Neural progenitor cell (in vitro differentiated cells): ENCODE results near the gene MAPK10.

Experiments used
- EZH2 ChIP-seq: fragments of 200-600 bp; sonication (generic); IDR thresholded peaks from 2 replicates; pipeline ENCODE4 v1.6.1; 2017; ENCODE audit warnings: antibody characterized with exemption, mild to moderate bottlenecking, moderate library complexity
- EZH2phosphoT487 ChIP-seq: fragments of 200-600 bp; sonication (generic); IDR thresholded peaks from 2 replicates; pipeline ENCODE4 v1.6.1; 2017; ENCODE audit warnings: antibody characterized with exemption

DNA sequence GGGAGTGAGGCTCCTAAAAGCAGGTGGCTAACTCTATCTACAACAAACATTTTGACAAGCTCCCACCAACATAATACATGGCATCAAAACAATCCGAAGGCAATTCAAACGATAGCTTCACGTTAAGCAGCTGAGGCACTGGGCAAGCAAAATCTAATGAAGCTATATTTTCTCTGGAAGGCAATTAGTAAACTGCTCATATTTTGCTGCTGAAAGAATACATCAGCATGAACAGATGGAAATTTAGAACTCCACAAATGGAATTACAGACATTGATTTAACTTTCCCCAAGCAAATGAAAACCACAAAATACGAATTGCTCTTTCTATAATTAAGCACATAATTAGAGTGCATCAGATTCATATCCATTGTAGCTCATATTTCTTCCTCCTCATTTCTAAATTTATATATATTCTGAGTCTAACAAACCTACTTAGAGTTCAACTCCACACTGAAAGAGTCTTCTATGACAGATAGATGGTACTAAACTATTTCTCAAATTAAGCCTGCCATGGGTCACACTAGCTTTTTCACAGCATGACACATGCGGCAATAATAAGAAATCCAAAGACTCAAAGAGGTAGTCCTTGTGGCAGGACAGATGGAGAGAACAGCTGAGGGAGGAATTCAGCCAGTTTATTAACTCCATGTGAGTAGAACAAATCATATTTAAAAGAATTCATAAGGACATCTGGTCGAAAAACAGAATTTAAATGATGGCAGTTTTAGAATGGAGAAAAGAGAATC, 305.4 kb downstream of the MAPK10 start:
- no peak for TF ChIP-seq EZH2
- no peak for TF ChIP-seq EZH2phosphoT487
